Measurements from ENCODE around the gene PRKCA. TPM values are rescaled to one million over a fixed set of nuclear protein-coding genes. Genes with fewer than 3 reads are reported as not detected.

The PRKCA gene
- total and polyA plus RNA-seq, 9 of the 15 experiments (the other 6 are each of a cell fraction or from before 2014, with no cell fraction given), result 3.2 to 33.0 (median 17.8) TPM

DNA sequence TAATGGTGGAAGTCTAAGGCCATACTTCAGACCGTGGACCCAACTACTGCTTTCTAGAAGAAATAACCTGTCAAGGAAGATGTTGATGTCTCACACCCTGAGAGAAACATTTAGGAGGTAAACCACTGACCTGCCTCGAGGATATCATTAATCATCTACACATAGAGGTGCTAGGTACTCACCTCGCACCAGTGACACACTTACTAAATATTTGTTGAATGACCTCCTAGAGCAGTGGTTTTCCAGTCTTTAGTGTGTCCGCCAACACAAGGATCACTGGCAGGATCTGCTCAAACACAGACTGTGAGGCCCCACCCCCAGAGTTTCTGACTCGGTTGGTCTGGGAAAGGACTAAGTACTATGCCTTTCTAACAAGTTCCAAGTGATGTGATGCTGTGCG lies 335.1 kb downstream of the PRKCA start (continued):
- TF ChIP-seq, protein P1, sequence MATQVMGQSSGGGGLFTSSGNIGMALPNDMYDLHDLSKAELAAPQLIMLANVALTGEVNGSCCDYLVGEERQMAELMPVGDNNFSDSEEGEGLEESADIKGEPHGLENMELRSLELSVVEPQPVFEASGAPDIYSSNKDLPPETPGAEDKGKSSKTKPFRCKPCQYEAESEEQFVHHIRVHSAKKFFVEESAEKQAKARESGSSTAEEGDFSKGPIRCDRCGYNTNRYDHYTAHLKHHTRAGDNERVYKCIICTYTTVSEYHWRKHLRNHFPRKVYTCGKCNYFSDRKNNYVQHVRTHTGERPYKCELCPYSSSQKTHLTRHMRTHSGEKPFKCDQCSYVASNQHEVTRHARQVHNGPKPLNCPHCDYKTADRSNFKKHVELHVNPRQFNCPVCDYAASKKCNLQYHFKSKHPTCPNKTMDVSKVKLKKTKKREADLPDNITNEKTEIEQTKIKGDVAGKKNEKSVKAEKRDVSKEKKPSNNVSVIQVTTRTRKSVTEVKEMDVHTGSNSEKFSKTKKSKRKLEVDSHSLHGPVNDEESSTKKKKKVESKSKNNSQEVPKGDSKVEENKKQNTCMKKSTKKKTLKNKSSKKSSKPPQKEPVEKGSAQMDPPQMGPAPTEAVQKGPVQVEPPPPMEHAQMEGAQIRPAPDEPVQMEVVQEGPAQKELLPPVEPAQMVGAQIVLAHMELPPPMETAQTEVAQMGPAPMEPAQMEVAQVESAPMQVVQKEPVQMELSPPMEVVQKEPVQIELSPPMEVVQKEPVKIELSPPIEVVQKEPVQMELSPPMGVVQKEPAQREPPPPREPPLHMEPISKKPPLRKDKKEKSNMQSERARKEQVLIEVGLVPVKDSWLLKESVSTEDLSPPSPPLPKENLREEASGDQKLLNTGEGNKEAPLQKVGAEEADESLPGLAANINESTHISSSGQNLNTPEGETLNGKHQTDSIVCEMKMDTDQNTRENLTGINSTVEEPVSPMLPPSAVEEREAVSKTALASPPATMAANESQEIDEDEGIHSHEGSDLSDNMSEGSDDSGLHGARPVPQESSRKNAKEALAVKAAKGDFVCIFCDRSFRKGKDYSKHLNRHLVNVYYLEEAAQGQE (IDR thresholded peaks at IDR 0.05; ENCODE audit: borderline replicate concordance), result no peak
- TF ChIP-seq, protein P1 (CRISPR knock-in tag; IDR thresholded peaks at IDR 0.05; ENCODE audit: low read depth), result no peak
- no peak for TF ChIP-seq KDM5B (IDR thresholded peaks at IDR 0.05; ENCODE audit: insufficient replicate concordance, low read depth, low read length)
- TF ChIP-seq TCF7 (IDR thresholded peaks at IDR 0.05; ENCODE audit: borderline replicate concordance), result no peak
- no peak for TF ChIP-seq CEBPG (CRISPR knock-in tag; IDR thresholded peaks at IDR 0.05)
- TF ChIP-seq CEBPG (tag; conservative IDR thresholded peaks at IDR 0.05 in 1 of 2, IDR thresholded peaks at IDR 0.05 in 1 of 2), result no peak
- no peak for TF ChIP-seq CHD4 (IDR thresholded peaks at IDR 0.05; ENCODE audit: insufficient read depth, insufficient replicate concordance, low read depth, low read length, poor library complexity, severe bottlenecking)

All from K562 (cell line).